Stimulated activated CD4-positive, alpha-beta T cell treated with anti-CD3 and anti-CD28 coated beads, Interleukin-1b, Interleukin-23, amount 100 ng/mL, for 24 hours (primary cell): ENCODE data around the gene SENP6.
A peak's percentile ranks its signal among the peaks of the same experiment; 100 is the strongest.

Experiments
- DNase-seq, 4 experiments: peaks; one replicate each; pipeline ENCODE4 v3.0.0-alpha.2; 2020; ENCODE audit warnings: low read depth in 4 of 4, low spot score in 1 of 4

Gene SENP6

DNA sequence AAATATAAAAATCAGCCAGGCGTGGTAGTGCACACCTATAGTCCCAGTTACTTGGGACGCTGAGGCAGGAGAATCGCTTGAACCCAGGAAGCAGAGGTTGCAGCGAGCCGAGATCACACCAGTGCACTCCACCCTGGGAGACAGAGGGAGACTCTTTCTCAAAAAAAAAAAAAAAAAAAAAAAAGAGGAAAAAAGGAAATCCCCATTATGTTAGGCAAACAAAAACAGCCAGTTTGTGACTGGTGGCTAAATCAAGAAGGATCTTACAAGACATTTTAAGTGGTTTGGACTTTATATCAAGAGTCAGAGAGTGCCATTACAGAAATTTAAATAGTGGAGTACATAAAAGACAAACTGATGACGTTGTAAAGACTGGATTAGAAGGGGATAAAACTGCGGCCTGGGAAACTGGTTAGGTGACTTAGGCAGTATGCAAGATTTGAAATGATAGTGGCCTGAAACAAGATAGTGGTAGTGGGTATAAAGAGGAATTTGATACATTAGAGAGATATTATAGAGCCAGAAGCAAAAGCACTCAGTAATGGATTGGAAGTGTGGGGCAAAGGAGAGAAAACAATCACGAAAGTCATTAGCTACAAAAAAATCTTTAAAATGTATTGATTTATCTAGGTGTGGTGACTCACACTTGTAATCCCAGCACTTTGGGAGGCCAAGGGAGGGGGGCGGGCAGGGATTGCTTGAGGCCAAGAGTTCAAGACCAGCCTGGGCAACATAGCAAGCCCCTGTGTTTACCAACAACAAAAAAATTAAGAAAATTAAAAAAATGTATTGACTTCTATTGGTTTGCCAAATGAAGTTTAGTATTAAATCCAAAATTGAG lies 145.7 kb downstream of the SENP6 start:
- DNase-seq: no peak

DNA sequence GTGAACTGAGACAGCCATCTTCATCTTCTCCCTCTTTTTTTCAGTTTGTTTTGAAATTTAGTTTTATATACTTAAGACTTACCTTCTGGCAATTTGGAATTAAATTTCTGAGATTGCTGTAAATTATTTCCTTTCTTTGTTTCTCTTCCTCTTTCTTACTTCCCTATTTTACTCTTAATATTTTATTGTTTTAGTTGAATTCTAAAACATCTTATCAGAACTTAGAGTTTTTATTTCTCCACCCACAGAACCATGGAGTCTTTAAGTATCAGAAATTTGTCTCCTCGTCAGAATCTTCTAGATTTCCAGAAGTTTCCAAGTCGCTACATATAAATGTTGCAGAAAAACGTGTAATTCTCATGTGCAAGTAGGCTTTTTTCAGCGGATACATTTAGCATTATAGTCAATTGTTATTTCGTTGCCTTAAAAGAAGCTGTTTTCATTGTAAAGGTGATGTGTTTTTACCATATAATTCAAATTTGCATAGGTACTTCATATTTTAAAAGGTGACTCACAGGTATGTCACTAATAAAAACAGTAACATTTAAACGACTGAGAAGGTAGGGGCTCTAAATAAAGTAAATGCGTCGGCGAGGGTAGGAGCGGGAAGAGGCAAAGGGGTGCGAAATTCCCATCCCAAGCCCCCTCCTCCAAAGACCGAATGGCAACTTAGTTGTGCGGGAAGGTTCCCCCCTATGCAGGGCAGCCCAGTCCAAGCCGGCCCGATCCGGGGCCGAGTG lies 146.5 kb downstream of the SENP6 start:
- no peak for DNase-seq

DNA sequence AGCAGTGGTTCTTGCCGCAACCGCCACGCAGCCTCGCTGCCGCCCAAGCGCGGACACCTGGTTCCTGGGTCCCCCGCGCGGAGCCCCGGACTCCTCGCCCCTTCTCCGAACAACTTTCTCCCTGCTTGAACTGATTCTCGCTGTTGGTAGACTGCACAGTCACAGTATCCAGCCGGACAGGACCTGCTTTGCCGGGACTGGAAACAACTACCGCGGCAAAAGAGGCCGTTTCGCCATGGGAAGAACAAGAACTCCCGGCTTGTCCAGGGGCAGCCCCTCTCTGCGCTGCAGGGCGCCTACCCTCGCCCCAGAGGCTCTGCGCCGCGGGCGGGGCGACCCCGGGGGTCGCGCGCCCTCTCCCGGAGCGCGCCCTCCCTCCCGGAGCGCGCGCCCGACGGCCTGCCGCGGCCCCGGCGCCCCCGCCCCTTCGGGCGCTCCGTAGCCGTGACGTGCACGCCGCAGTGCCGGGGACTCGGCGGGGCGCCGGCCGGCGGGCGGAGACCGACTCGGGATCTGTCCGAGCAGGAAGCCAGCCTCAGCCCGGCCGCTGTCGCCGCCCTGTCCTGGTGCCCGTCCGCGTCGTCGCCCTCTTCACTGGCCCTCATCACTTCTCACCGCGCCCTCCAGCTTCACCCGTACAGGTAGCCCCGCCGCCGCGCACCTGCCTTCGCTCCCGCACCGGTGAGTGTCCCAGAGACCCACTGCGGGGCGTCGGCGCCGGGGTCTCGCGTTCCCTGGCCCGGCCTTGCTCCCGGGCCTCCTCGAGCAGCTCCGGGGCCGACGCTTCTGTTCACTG lies 147.3 kb downstream of the SENP6 start, which contains the start of gene MYO6:
MYO6 (plus strand) TSS at position 497 of the 796 bp plus-strand sequence. CDS start 68,309 bp downstream, outside the sequence.
- peak in 2 of 4 experiments; percentile 3 to 10 for DNase-seq

DNA sequence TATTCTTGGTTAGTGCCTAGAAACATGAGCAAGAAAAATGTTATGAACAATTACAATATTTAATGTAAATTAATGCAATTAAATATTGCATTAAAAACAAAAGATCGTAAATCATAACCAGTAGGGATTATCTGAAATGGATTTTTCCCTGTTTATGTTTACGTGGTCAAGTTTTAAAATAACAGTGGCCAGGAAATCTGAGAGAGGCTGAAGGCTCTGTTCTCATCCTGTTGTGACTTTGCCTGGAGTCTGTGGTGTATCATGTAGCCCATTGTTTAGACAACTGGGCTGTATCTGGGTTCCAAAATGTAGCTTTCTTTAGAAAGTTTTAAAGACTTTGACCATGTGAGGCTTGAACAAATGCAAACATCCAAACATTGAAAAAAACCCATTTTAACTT lies 149.8 kb downstream of the SENP6 start:
- no peak for DNase-seq

DNA sequence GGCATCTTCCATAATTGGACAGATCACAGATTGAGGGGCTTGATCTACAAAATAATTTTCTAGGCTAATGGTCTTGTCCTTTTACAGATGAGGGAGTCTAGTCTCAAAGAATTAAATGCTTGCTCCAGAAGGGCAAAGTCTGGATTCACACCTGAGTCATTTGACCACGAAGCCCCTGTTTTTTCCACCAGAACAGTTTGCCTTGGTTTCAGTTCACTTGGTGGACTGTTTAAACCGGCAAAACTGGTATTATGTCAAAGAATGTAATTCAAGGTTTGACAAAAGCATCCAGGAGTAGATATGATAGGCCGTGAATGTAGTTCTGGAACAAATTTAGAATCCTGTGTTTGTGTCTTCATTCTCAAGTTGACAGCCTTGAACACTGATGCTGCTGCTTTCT lies 150.7 kb downstream of the SENP6 start:
- DNase-seq: no peak

DNA sequence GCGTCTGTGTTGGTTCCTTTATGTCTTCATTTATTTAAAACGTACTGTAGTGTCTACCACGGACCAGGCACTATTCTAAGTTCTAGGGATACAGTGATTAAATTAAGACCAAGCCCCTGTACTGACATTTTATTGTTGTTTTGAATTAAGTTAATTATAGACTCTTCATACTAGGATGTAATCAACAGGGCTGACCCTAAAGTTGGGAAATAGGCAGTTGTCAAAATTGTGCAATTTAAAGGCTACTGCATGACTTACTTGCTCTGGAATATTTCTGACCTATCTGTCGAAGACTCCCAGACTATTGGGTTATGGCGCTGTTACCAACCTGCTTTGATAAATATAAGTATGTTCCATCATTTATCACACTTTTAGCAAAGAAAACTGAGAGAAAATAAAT lies 154.0 kb downstream of the SENP6 start:
- no peak for DNase-seq

DNA sequence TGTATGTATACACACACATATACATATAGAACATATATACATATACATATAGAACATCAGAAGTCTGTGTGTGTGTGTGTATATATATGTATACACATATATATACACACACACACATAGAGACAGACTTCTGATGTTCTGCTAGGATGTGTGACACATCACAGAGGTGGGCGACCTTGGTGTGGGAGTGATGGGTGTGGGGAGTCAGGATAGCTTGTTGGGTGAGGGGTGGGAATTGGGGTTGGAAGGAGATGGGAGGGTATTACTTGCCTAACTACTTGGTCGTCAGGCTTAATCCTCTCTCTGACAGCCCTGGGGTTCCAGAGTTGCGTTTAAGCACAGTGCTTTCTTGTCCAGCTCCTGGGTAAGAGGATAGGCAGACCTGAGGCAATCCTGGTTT lies 155.6 kb downstream of the SENP6 start:
- no peak for DNase-seq

DNA sequence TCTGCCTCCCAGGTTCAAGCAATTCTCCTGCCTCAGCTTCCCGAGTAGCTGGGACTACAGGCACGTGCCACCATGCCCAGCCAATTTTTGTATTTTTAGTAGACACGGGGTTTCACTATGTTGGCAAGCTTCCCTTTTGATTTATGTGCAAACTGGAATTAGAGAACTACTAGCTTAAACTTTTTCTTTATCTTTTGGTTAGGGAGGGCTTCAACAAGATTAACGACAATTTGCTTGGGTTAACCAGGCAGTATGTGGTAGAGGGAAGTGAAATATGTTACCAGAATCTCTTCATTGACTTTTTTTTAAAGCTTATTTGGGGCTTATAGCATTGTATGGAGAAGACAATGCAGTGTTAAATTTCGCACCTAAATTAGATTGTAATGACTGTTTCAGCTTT lies 156.4 kb downstream of the SENP6 start:
- no peak for DNase-seq

DNA sequence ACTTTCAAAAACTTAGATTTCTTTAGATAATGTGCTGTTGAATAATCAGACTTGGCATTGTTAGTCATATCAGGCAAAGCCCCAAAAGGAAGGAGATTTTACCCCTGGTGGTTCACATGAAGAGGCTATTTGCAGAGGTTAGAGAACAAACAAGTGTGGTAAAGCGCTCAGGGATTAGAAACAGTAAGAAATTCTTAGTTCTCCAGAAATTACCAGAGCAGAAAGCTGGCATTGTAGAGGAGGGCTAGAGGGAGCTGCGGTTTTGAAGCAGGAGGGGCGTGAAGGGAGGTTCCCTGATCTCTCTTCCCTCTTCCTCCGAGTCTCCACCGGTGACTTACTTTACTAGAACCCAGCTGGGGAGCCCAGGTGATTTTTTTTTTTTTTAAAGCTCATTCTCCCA lies 157.5 kb downstream of the SENP6 start:
- DNase-seq: no peak

DNA sequence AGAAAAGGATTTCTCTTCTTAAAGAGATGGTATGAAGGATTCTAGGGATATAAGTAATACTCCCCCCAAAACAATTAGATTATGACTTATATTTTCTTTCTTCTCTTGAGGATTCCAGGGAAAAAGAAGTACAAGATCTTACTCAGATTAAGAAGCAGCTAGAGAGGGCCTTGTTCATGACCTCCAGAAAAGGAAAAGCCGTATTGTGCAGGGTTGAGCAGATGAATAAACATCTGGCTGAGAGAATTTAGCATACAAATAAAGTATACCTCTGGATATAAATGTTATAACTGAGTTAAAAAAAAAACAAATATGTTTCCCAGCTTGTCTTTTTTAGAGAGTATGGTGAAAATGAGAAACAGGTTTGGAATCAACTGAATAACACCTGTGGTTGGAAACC lies 158.6 kb downstream of the SENP6 start:
- no peak for DNase-seq

DNA sequence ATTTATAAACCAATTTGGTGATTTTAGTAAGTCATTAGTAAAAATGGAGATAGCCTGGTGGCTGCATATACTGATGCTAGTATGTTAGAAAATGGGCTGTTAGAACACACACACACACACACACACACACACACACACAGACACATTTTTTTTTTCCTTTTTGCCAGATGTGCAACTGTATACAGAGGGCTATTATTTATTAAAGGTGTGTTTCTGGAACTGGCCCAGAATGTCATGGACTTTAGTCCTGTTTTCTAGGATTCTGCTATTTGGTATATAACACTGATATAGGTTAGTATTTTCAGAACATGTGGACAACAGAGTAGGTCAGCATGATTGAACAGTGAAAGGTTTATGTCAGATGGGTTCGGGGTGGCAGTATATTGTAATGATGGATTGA lies 159.8 kb downstream of the SENP6 start:
- DNase-seq: no peak

DNA sequence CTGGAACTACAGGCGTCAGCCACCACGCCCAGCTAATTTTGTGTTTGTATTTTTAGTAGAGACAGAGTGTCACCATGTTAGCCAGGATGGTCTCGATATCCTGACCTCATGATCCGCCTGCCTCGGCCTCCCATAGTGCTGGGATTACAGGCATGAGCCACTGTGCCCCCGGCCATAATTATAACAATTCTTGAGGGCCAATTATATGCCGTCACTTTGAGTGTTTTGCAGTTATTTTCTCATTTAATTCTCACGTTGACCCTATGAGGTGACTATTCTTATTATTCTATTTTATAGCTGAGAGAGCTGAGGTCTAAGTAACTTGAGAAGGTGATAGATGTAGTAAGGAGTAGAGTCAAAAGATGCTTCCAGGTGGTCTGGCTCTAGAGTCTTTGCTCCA lies 160.4 kb downstream of the SENP6 start:
- DNase-seq: no peak

DNA sequence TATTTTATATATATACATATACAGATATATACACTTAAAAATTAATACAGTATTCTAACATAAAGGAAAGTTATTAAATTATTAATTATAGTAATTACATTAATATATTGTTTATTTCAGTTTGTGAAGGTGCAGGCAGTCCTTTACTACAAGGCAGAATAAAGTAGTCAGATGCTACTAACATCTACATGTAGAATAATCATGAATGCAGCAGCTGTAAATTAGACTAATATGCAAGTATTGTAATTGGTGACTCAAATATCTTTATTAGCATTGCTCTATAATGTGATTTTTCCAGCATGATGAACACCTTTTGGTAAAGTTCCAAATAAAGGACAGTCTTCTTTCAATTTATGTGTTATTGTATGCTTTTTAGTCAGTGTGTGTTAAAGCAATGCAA lies 164.7 kb downstream of the SENP6 start:
- DNase-seq: no peak
